ENCODE results near the gene MRPS35. TPM values are rescaled to one million over a fixed set of nuclear protein-coding genes. Genes with fewer than 3 reads are reported as not detected.

MRPS35 gene
- total and polyA plus RNA-seq, 2 experiments from 2014 or later: 58.1 to 58.7 TPM

GRCh38 chr12:27756670-27757195, 46.1 kb downstream of the MRPS35 start (continued):
- TF ChIP-seq ETS1 (IDR thresholded peaks at IDR 0.05) (no peak), ZNF462 (CRISPR knock-in tag; IDR thresholded peaks at IDR 0.05) (no peak), ZNF114 (CRISPR knock-in tag; IDR thresholded peaks at IDR 0.05) (no peak), ZNF331 (CRISPR knock-in tag; IDR thresholded peaks at IDR 0.05; ENCODE audit: low read depth) (no peak)

- Histone ChIP-seq H3K27ac (ENCODE audit: low read depth) (0 out of 2 replicates have a peak overlapping the region, but pooled peaks have one; percentile 46), H3K4me1 (ENCODE audit: insufficient read depth) (no peaks in the 10 kb centered on the region), H3K4me2 (no peak overlapping the region), H2AFZ (no peak overlapping the region), H3F3A (replicated peaks; ENCODE audit: low read depth) (no peaks in the 10 kb centered on the region), H3K4me3 (no peak overlapping the region), H3K79me2 (replicated peaks; ENCODE audit: insufficient read depth) (no peaks in the 10 kb centered on the region), H3K36me3 (ENCODE audit: insufficient read depth) (no peaks in the 10 kb centered on the region), H4K20me1 (replicated peaks; ENCODE audit: insufficient read depth) (0 out of 2 replicates have a peak, but pooled peaks cover 4% of the 10 kb centered on the region), H3K9me2 (ENCODE audit: insufficient read depth) (no peaks in the 10 kb centered on the region), H3K27me3 (ENCODE audit: insufficient read depth) (no peaks in the 10 kb centered on the region)
- no peak for TF ChIP-seq JUNB (IDR thresholded peaks at IDR 0.05; ENCODE audit: unreplicated experiment)
- no peak for TF ChIP-seq CTCF (conservative IDR thresholded peaks at IDR 0.05; ENCODE audit: low read depth in 2 of 2)
- H3K36me3 Mint-ChIP-seq (ENCODE audit: low read depth): no peaks in the 10 kb centered on the region
- H3K27me3 Mint-ChIP-seq (ENCODE audit: insufficient read depth, low read depth, poor library complexity): peaks cover 1% of the 10 kb centered on the region
- no peak overlapping the region for H3K4me3 Mint-ChIP-seq
- no peaks in the 10 kb centered on the region for H3K4me1 Mint-ChIP-seq
- no peaks in the 10 kb centered on the region for H3K9me3 Mint-ChIP-seq
- H3K27ac Mint-ChIP-seq: no peak overlapping the region
- ATAC-seq: no peak
- no peak for DNase-seq (ENCODE audit: low spot score)
These were observed 52.1 kb downstream of the MRPS35 start for GRCh38 chr12:27762757-27763156.
